Spinal cord (tissue), 10 donors: ENCODE data around the gene PAQR5. TPM values are rescaled to one million over a fixed set of nuclear protein-coding genes. Genes with fewer than 3 reads are reported as not detected.
A peak's percentile ranks its signal among the peaks of the same experiment; 100 is the strongest.

Source experiments
- DNase-seq, 6 donors: peaks; one replicate each; pipeline versions ENCODE4 v3.0.0 to v3.0.0-alpha.2; 2013 to 2015; ENCODE audit warnings: low spot score in 6 of 6, low read depth in 4 of 6
- H3K27ac ChIP-seq: one replicate; pipeline ENCODE4 v1.5.1; 2013; ENCODE audit warnings: low read depth, low read length, control low read depth
- H3K27me3 ChIP-seq: one replicate; pipeline ENCODE4 v1.6.1; 2013; ENCODE audit warnings: low read length; ENCODE audit not compliant: control insufficient read depth, insufficient read depth
- H3K36me3 ChIP-seq: one replicate; pipeline ENCODE4 v1.6.1; 2013; ENCODE audit warnings: low read length; ENCODE audit not compliant: control insufficient read depth, insufficient read depth
- H3K4me1 ChIP-seq: one replicate; pipeline ENCODE4 v1.6.1; 2013; ENCODE audit warnings: low read length; ENCODE audit not compliant: control insufficient read depth, insufficient read depth
- H3K4me3 ChIP-seq: one replicate; pipeline ENCODE4 v1.5.1; 2013; ENCODE audit warnings: low read depth, low read length, control low read depth
- H3K9me3 ChIP-seq: one replicate; pipeline ENCODE4 v1.6.1; 2013; ENCODE audit warnings: low read length; ENCODE audit not compliant: control insufficient read depth, insufficient read depth
- WGBS: methylation state at CpG from one replicate; pipeline ENCODE4 v1.1.5; 2013; ENCODE audit warnings: missing lambda C conversion rate; ENCODE audit not compliant: insufficient coverage; 5-methylcytosine and 5-hydroxymethylcytosine counted together
- polyA plus RNA-seq, 2 donors: library from polyadenylated mRNA; unstranded; fragments of 120-200 nt; gene quantifications; one replicate each; pipeline ENCODE4 v1.2.1, GENCODE V29; 2013; ENCODE audit not compliant: insufficient read length in 2 of 2
- total RNA-seq, 2 donors: library from RNA; depleted of rRNA in 1 of 2; stranded (reverse); fragments of 120-200 nt in 1 of 2; fragments of >200 nt in 1 of 2; gene quantifications; one replicate each; pipeline versions ENCODE4 v1.2.3 to v1.2.4, GENCODE V29; 2013 to 2014
- donor health status: healthy.

PAQR5 gene
- total and polyA plus RNA-seq, 4 donors, result 2.9 to 9.3 (median 4.8) TPM

DNA sequence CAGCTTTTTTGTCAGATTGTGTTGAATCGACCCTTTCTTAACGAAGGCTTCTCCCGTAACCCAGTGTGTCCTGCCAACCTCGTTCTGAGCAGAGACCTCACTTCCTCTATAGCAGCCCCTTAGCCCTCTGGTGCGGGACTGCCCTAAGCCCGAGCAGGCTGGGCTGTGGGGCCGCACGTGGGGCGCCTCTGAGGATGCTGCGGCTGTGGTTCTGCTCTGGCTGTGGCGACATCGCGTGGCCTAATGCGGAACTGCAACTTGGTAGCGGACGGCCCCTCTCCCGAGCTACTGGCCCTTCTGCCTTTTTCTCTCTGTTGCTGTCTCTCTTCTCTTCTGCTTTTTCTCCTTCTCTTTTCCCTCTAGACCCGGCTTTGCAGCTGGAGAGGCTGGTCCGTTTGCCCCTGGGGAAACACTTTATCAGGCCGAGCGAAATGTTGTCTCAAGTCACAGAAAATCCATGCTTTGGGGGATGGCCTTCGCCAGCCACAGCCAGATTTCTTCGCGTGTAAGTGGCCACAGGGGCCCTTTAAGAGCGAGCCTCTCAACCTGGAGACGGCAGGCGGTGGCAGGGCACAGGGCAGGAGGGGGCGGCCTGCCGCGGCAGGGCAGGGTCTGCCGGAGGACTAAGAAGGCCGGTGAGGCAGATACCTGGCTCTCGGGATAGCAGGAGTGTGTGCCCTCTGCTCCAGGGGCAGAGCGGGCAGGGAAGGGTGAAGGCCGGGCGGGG is 96.0 kb downstream of the PAQR5 start:
- DNase-seq, result peak; percentile 62 to 95 (median 77)
- H3K4me3 ChIP-seq, result no peak overlapping the region
- no peaks in the 10 kb centered on the region for H3K36me3 ChIP-seq
- H3K27me3 ChIP-seq, result no peaks in the 10 kb centered on the region
- no peak overlapping the region for H3K27ac ChIP-seq
- no peaks in the 10 kb centered on the region for H3K9me3 ChIP-seq
- WGBS, result 18% methylated on average over 36 of the region's 36 CpGs
- peaks cover 10% of the 10 kb centered on the region for H3K4me1 ChIP-seq

DNA sequence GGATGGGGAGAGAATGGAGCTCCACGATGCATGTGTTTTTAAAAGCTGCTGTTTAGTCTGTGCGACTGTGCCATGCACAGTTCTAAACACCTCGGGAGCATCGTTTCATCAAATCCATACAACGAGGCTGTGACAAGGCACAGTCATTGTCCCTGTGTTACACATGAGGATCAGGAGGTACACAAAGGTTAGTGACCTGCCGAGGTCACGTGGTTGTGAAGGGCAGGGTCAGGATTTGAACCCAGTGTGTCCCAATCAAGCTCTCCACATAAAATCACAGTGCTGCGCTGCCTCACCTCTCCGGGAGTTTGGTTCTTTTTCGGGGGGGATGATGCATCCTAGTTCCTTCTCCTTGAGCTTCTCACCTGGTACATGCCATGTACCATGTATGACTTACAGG is 96.7 kb downstream of the PAQR5 start:
- Histone ChIP-seq H3K9me3 (no peaks in the 10 kb centered on the region), H3K36me3 (no peaks in the 10 kb centered on the region), H3K4me1 (peaks cover 10% of the 10 kb centered on the region), H3K27ac (no peak overlapping the region), H3K4me3 (no peak overlapping the region), H3K27me3 (no peaks in the 10 kb centered on the region)
- 93% methylated on average over 7 of the region's 10 CpGs for WGBS
- no peak for DNase-seq

DNA sequence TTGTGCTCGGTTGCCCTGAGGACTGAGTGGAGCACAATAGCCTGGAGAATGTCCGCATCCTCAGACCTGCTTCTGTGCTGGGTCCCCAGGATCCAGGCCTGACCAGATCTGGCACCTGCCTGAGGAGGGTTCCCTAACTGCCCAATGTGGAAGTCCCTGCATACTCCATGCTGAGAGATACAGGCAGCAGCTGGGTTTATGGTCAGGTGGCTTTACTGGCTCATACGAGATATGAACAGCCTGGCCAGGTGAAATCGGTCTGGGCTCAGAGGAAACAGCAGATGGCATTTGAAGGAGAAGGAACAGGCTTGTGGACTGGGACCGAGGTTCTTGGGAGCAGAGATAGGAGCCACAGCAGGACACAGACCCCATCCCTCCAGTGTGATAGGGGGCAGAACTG is 97.3 kb downstream of the PAQR5 start:
- 85% methylated on average over 5 of the region's 5 CpGs for WGBS
- H3K4me3 ChIP-seq, result no peak overlapping the region
- no peaks in the 10 kb centered on the region for H3K27me3 ChIP-seq
- H3K27ac ChIP-seq, result no peak overlapping the region
- H3K4me1 ChIP-seq, result peaks cover 10% of the 10 kb centered on the region
- no peaks in the 10 kb centered on the region for H3K36me3 ChIP-seq
- DNase-seq, result no peak
- H3K9me3 ChIP-seq, result no peaks in the 10 kb centered on the region

DNA sequence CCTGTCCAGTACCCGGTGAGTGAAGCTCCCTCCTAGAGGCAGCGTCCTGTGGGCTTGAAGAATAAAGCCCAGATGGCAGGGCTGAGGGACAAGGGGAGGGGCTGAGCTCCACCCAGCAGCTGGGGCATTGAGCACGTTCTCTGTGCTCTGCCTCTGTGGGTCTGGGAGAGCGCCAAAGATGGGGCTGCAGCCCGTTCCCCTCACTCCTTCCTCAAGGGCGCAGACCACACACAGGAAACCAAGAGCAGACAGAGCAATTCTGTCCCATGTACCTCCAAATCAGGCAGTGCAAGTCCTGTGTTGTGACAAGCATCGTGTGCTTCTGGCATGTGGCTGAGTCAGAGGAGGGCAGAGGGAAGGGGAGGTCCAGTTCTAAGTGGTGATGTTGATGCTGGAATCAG is 99.8 kb downstream of the PAQR5 start:
- DNase-seq, result no peak
- Histone ChIP-seq H3K36me3 (no peaks in the 10 kb centered on the region), H3K9me3 (no peaks in the 10 kb centered on the region), H3K27ac (no peak overlapping the region), H3K27me3 (no peaks in the 10 kb centered on the region), H3K4me1 (peaks cover 10% of the 10 kb centered on the region), H3K4me3 (no peak overlapping the region)
- 61% methylated on average over 4 of the region's 7 CpGs for WGBS

DNA sequence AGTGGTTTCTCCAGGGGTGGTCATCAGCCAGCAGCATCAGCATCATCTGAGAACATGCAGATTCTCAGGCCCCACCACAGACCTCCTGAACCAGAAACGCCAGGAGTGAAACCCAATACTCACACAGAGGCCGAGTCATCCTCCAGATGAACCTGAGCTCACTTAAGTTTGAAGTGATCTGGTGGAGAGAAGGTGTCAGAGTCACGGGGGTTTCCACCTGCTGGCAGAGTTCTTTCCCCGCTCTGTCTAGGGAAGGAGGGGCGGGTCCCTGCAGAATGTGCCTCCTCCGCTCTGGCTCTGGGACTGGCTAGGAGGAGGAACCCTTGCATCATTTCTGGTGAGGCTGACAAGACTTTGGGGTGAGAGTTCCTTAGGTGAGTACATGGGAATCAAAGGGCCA is 102.1 kb downstream of the PAQR5 start:
- no peak for DNase-seq
- Histone ChIP-seq H3K4me3 (no peak overlapping the region), H3K27me3 (no peaks in the 10 kb centered on the region), H3K36me3 (no peaks in the 10 kb centered on the region), H3K4me1 (no peaks in the 10 kb centered on the region), H3K9me3 (no peaks in the 10 kb centered on the region), H3K27ac (no peak overlapping the region)
- WGBS, result 79% methylated on average over 4 of the region's 6 CpGs

DNA sequence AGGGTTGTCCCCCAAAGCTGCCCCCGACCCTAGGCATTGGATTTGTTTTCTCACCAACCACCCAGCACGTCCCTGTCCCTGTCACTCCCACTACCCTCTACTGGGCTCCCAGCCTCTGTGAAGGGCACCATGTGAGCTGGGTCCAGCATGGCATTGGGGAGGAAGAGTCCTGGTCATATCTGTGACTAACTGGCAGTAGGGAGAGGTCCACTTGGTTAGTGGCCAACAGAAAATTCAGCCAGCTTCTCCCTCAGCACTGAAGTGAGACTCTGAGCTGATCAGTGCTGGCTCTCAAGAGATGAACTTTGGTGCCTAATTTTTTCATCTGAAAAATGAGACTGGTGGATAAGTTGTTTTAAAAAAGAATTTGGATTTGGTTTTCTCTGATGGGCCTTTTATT is 104.1 kb downstream of the PAQR5 start:
- no peaks in the 10 kb centered on the region for H3K36me3 ChIP-seq
- H3K27me3 ChIP-seq, result no peaks in the 10 kb centered on the region
- H3K4me3 ChIP-seq, result no peak overlapping the region
- H3K4me1 ChIP-seq, result no peaks in the 10 kb centered on the region
- WGBS, result 100% methylated on average over 1 of the region's 2 CpGs
- no peak for DNase-seq
- H3K9me3 ChIP-seq, result no peaks in the 10 kb centered on the region
- H3K27ac ChIP-seq, result no peak overlapping the region

DNA sequence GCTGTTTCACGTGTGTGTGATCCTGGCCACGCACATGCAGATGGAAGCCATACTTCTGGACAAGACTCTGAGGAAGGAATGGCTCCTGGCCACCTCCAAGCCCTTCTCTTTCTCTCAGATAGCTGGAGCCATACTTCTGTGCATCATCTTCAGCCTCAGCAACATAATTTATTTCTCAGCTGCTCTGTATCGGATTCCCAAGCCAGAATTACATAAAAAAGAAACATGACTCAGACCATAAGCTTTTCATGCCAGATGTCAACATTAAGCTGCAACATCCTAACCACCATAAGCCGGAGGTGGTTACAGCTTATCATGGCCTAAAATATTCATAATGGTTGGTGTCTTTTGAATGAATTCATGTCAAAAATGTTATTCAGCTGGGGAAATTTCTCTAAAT is 104.9 kb downstream of the PAQR5 start:
- 86% methylated on average over 3 of the region's 4 CpGs for WGBS
- no peaks in the 10 kb centered on the region for H3K9me3 ChIP-seq
- no peak overlapping the region for H3K4me3 ChIP-seq
- H3K27ac ChIP-seq, result no peak overlapping the region
- H3K4me1 ChIP-seq, result no peaks in the 10 kb centered on the region
- no peaks in the 10 kb centered on the region for H3K27me3 ChIP-seq
- no peaks in the 10 kb centered on the region for H3K36me3 ChIP-seq
- no peak for DNase-seq

DNA sequence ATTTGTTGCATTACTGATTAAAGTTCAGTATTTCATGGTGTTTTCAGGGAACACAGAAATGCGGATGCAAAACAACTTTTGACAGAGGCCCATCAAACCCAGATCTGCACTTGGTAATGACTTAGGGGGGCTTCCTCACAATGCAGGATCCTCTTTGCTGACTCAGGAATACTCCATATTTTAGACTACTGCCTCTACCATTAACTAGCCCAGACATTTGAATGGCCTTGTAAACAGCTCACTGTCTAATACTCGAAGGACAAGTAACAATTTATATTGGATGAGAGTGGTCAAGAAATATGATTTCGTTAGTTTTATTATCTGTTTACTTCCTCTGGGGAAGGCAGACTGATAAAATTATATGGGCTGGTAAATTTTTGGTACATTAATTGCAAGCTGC is 106.4 kb downstream of the PAQR5 start:
- Histone ChIP-seq H3K9me3 (no peaks in the 10 kb centered on the region), H3K4me3 (no peak overlapping the region), H3K4me1 (no peaks in the 10 kb centered on the region), H3K27me3 (no peaks in the 10 kb centered on the region), H3K27ac (no peak overlapping the region), H3K36me3 (no peaks in the 10 kb centered on the region)
- WGBS, result 100% methylated on average over 1 of the region's 3 CpGs
- DNase-seq, result no peak

DNA sequence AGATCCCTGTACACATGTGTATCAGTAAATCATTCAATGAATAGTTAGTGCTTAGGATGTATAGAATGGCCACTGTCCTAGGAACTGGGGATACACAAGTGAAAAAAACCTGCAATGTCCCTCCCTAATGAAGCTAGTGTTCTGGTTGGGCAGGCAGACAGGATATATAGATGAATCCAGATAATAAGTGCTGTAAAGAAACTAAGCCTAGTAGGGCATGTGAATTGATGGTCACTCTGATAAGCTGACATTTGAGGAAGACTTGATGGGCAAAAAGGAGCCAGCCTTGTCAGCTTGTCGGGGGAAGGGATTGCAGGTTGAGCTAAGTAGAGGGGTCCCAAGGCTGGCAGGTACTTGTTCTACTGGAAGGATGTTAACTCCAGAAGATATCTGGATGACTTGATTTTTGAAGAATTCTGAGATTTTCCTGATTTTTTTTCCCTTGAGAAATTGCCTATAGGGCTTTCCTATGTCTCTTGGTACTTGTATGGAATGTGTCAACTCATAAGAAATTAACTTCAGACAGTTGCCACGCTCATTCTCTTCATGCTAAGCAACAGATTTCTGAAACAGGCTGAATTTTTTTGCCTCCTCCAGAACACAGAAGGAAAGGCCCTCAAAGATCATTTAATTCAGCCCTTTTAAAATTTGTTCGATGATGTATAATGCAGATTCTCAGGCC is 109.1 kb downstream of the PAQR5 start:
- H3K27me3 ChIP-seq, result no peaks in the 10 kb centered on the region
- no peak overlapping the region for H3K4me3 ChIP-seq
- no peak for DNase-seq
- 92% methylated on average over 2 of the region's 3 CpGs for WGBS
- H3K9me3 ChIP-seq, result no peaks in the 10 kb centered on the region
- H3K4me1 ChIP-seq, result no peaks in the 10 kb centered on the region
- H3K36me3 ChIP-seq, result no peaks in the 10 kb centered on the region
- no peak overlapping the region for H3K27ac ChIP-seq

DNA sequence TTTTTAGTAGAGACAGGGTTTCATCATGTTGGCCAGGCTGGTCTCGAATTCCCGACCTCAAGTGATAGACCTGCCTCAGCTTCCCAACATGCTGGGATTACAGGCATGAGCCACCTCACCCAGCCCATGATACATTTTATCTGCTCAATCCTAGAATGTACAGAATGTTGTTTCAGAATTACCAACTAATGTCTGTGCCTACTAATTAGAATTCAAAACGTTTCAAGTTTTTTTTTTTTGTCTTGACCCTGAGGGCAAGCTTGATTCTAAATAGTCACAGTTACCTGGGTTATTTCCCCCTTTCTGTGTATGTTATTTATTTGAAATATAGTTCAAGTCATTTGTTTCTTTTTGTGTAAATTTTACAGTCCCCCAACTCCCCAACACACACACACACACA is 110.1 kb downstream of the PAQR5 start:
- DNase-seq, result no peak
- Histone ChIP-seq H3K4me1 (peaks cover 5% of the 10 kb centered on the region), H3K9me3 (no peaks in the 10 kb centered on the region), H3K4me3 (no peak overlapping the region), H3K27me3 (no peaks in the 10 kb centered on the region), H3K27ac (no peak overlapping the region), H3K36me3 (no peaks in the 10 kb centered on the region)
- WGBS, result 94% methylated on average over 2 of the region's 3 CpGs
